Upper lobe of right lung (tissue), 1 donor: Measurements from ENCODE around the gene FNDC5. TPM values are rescaled to one million over a fixed set of nuclear protein-coding genes. Genes with fewer than 3 reads are reported as not detected.
"Not testable (repeated sequence)": the region's sequence is repeated elsewhere in the genome, so short reads cannot be mapped to it uniquely, and the experiment has no call there.

Source experiments
- ATAC-seq: fragments of 200-7000 bp; cut with Tn5 transposase; one replicate; pipeline ENCODE4 v1.9.1; 2020; ENCODE audit warnings: mild to moderate bottlenecking, moderate library complexity
- DNase-seq: peaks from one replicate; pipeline ENCODE4 v3.0.0-alpha.2; 2020
- H3K27ac ChIP-seq: fragments of 200-600 bp; one replicate; pipeline ENCODE4 v1.8.0; 2022
- H3K27me3 ChIP-seq: fragments of 200-600 bp; one replicate; pipeline ENCODE4 v1.8.0; 2022; ENCODE audit warnings: mild to moderate bottlenecking
- H3K36me3 ChIP-seq: fragments of 200-600 bp; one replicate; pipeline ENCODE4 v1.8.0; 2022
- H3K4me1 ChIP-seq: fragments of 200-600 bp; one replicate; pipeline ENCODE4 v1.8.0; 2022
- H3K4me3 ChIP-seq: fragments of 200-600 bp; one replicate; pipeline ENCODE4 v1.8.0; 2022; ENCODE audit warnings: mild to moderate bottlenecking
- H3K9me3 ChIP-seq: fragments of 200-600 bp; one replicate; pipeline ENCODE4 v1.8.0; 2022
- intact Hi-C: fragments of 100-400 bp; cut with DNase I; formaldehyde crosslinking; loops from one replicate; pipeline ENCODE4 v1.11.0; 2022
- total RNA-seq: library from RNA; stranded (reverse); fragmentation: NEBNext Ultra II Directional; extraction: Animal tissue kit (Norgen Biotek cat#: 25700); gene quantifications from one replicate; pipeline ENCODE4 v1.2.1, GENCODE V29; 2021
- TF ChIP-seq, protein P1 (sequence below): fragments of 200-600 bp; IDR thresholded peaks from one replicate; pipeline ENCODE4 v1.8.0; 2022; ENCODE audit warnings: antibody characterized with exemption
- donor health status: DM: no; HTN: yes; CAD: no; lungs with severe emphysema.

FNDC5 gene
- total RNA-seq, 1 donor from 2014 or later, result 1.5 TPM

DNA sequence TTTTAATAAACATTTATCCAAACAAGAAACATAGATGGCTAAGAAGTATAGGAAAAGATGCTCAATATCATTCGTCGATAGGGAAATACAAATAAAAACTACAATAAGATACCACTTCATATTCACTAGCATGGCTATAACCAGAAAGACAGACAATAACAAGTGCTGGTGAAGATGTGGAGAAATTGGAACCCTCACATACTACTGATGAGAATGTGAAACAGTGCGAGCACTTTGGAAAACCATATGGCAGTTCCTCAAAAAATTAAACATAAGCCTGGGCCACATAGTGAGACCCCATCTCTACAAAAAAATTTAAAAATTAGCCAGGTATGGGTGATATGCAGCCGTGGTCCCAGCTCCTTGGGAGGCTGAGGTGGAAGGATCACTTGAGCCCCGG, 39.6 kb upstream of the FNDC5 start:
- H3K4me3 ChIP-seq, result no peak overlapping the region
- H3K27me3 ChIP-seq, result no peaks in the 10 kb centered on the region
- TF ChIP-seq, protein P1, sequence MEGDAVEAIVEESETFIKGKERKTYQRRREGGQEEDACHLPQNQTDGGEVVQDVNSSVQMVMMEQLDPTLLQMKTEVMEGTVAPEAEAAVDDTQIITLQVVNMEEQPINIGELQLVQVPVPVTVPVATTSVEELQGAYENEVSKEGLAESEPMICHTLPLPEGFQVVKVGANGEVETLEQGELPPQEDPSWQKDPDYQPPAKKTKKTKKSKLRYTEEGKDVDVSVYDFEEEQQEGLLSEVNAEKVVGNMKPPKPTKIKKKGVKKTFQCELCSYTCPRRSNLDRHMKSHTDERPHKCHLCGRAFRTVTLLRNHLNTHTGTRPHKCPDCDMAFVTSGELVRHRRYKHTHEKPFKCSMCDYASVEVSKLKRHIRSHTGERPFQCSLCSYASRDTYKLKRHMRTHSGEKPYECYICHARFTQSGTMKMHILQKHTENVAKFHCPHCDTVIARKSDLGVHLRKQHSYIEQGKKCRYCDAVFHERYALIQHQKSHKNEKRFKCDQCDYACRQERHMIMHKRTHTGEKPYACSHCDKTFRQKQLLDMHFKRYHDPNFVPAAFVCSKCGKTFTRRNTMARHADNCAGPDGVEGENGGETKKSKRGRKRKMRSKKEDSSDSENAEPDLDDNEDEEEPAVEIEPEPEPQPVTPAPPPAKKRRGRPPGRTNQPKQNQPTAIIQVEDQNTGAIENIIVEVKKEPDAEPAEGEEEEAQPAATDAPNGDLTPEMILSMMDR, result no peak
- no peaks in the 10 kb centered on the region for H3K9me3 ChIP-seq
- no peaks in the 10 kb centered on the region for H3K4me1 ChIP-seq
- H3K27ac ChIP-seq, result no peak overlapping the region
- intact Hi-C loops, result no loop called here
- DNase-seq (no peak), ATAC-seq (no peak)
- H3K36me3 ChIP-seq, result no peaks in the 10 kb centered on the region

DNA sequence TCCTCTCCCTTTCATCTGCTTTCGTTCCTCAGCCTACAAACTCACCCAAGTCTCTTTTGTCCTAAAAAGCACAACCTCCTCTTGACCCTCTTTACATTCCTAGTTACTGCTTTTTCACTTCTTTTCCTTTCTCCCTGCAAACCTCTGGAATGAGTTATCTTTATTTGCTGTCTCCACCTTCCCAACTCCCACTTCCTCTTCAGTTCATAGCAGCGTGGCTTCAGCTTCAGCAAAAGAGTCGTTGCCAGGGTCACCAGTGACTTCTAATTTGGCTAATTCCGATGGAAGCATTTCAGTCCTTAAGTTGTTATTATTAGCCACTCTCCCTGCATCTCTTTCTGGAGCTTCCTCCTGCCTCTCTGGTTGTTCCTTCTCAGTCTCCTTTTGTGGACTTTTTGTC, 36.7 kb upstream of the FNDC5 start:
- DNase-seq (no peak), ATAC-seq (no peak)
- TF ChIP-seq, protein P1, result no peak
- Histone ChIP-seq H3K36me3 (no peaks in the 10 kb centered on the region), H3K27me3 (no peaks in the 10 kb centered on the region), H3K4me1 (no peaks in the 10 kb centered on the region), H3K9me3 (no peaks in the 10 kb centered on the region), H3K27ac (no peak overlapping the region), H3K4me3 (no peak overlapping the region)
- intact Hi-C loops, result no loop called here

DNA sequence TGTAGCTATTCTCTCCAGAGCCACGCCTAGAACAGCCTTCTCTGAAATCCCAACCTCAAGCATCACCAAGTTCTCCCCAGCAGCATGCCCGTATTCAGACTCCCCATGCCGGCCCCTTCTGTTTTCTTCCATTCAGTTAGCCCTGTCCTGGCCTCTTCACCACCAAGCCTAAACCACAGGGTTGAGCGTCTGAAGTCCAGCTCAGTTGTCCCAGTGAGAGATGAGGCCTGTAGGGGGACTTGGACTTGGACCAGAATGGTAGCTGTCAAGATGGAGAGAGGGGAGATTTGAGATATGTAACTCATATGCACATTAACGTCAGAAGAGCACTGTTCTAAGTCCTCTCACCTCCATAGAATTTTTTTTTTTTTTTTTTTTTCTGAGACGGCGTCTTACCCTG, 35.9 kb upstream of the FNDC5 start:
- ATAC-seq, result no peak
- H3K27ac ChIP-seq, result no peak overlapping the region
- H3K9me3 ChIP-seq, result no peaks in the 10 kb centered on the region
- peak; percentile 31 for DNase-seq
- H3K4me1 ChIP-seq, result no peaks in the 10 kb centered on the region
- intact Hi-C loops, result no loop called here
- no peak overlapping the region for H3K4me3 ChIP-seq
- no peaks in the 10 kb centered on the region for H3K36me3 ChIP-seq
- no peaks in the 10 kb centered on the region for H3K27me3 ChIP-seq
- TF ChIP-seq, protein P1, result no peak

DNA sequence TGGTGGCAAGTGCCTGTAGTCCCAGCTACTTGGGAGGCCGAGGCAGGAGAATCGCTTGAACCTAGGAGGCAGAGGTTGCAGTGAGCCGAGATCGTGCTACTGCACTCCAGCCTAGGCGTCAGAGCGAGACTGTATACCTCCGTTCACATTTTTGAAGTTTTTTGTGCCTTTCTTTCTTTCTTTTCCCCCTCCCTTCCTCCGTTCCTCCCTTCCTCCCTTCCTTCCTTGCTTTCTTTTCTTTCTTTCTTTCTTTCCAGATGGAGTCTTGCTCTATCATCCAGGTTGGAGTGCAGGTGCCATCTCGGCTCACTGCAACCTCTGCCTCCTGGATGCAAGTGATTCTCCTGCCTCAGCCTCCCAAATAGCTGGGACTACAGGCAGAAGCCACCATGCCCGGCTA, 34.9 kb upstream of the FNDC5 start:
- H3K36me3 ChIP-seq, H3K27ac ChIP-seq, DNase-seq, H3K27me3 ChIP-seq, ATAC-seq, H3K4me3 ChIP-seq, H3K9me3 ChIP-seq, H3K4me1 ChIP-seq, intact Hi-C loops: not testable (repeated sequence)

DNA sequence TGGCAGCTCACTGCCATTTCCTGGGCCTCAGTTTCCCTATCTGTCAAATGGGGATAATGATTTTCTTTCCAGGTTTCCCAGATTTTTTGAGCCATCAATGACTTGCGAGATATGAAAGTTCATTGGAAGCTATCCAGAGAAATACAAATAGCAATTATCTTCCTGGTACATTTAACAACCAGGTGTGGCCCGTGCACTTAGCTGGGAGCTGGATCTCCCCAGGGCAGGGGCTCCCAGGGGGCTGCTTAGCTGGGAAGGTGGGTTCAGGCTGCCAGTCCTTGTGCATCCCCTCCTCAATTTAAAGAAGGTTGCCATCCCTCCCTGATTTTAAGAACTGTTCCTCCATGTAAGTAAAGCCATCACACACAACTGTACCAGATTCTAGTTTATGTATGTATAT, 34.1 kb upstream of the FNDC5 start:
- H3K27ac ChIP-seq, result no peak overlapping the region
- ATAC-seq, result no peak

DNA sequence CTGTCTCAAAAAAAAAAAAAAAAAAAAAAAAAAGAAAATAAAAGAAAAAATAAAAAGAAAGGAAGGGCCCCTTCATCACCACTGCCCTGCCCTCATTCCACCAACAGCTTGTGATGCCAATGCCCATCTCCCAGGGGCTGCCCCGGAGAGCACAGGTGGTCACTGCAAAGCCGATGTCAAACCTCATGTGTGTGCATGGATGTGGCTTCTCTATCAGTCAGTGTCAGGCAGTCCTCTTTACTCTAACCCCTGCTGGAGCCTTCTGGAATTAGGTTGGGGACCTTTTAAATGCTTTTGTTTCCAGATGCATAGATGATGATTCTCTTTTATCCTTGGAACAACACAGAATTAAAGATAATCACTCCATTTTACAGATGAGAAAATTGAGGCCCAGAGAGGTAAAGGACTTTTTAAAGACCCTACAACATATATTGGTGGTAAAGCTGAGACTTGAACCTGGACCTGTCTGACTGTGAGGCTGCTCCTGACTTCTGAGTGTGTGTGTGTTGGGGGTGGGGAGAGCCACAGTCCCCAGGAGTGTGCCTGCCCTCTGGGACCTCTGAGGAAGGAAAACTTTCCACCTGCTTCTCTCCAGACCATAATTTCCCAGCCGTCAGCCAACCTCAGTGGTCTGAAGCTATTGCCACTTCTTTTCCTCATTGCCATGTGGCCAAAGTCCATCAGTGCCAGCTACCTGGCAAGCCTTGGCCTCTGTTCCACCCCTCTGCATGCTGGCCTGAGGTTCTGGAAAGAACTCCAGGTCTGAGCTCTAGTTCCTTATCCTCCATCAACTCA, 33.5 kb upstream of the FNDC5 start:
- intact Hi-C loops, result no loop called here
- TF ChIP-seq, protein P1, result no peak
- Histone ChIP-seq H3K36me3 (no peaks in the 10 kb centered on the region), H3K27me3 (peaks cover 10% of the 10 kb centered on the region), H3K4me3 (no peak overlapping the region), H3K4me1 (peaks cover 4% of the 10 kb centered on the region), H3K9me3 (no peaks in the 10 kb centered on the region), H3K27ac (no peak overlapping the region)
- no peak for ATAC-seq
- DNase-seq, result peak; percentile 37

More for the DNA sequence above, 34.1 kb upstream of the FNDC5 start:
- Histone ChIP-seq H3K9me3 (no peaks in the 10 kb centered on the region), H3K36me3 (no peaks in the 10 kb centered on the region), H3K4me1 (peaks cover 4% of the 10 kb centered on the region), H3K4me3 (no peak overlapping the region), H3K27me3 (peaks cover 10% of the 10 kb centered on the region)
- TF ChIP-seq, protein P1, result no peak
- no peak for DNase-seq
- intact Hi-C loops, result no loop called here
